Ovary (tissue), 3 donors: ENCODE measurements around the gene SKI.

Experiments used
- EP300 ChIP-seq: sonication (generic); formaldehyde crosslinking; IDR thresholded peaks from one replicate; pipeline ENCODE4 v1.6.1; 2017; ENCODE audit warnings: antibody characterized with exemption
- POLR2A ChIP-seq: fragments of 450-650 bp; IDR thresholded peaks from one replicate; pipeline ENCODE4 v1.6.1; 2017; ENCODE audit warnings: antibody characterized with exemption, mild to moderate bottlenecking, moderate library complexity
- TF ChIP-seq, protein P1 (sequence below), 3 donors: fragments of 450-650 bp in 2 of 3; fragments of 200-600 bp in 1 of 3; IDR thresholded peaks; one replicate each; pipeline versions ENCODE4 v1.5.1 to v1.8.0; 2016 to 2022; ENCODE audit warnings: antibody characterized with exemption in 3 of 3, mild to moderate bottlenecking in 1 of 3
- donor health status: DM: no; HTN: no; CAD: no.

- TF ChIP-seq EP300, result no peak
- no peak for TF ChIP-seq POLR2A
- TF ChIP-seq, protein P1, sequence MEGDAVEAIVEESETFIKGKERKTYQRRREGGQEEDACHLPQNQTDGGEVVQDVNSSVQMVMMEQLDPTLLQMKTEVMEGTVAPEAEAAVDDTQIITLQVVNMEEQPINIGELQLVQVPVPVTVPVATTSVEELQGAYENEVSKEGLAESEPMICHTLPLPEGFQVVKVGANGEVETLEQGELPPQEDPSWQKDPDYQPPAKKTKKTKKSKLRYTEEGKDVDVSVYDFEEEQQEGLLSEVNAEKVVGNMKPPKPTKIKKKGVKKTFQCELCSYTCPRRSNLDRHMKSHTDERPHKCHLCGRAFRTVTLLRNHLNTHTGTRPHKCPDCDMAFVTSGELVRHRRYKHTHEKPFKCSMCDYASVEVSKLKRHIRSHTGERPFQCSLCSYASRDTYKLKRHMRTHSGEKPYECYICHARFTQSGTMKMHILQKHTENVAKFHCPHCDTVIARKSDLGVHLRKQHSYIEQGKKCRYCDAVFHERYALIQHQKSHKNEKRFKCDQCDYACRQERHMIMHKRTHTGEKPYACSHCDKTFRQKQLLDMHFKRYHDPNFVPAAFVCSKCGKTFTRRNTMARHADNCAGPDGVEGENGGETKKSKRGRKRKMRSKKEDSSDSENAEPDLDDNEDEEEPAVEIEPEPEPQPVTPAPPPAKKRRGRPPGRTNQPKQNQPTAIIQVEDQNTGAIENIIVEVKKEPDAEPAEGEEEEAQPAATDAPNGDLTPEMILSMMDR (IDR thresholded peaks at IDR 0.05), result no peak
Observed at GRCh38 chr1:2346691-2347408, 118.7 kb downstream of the SKI start.
